ENCODE measurements around the gene PDE4D.

DNA sequence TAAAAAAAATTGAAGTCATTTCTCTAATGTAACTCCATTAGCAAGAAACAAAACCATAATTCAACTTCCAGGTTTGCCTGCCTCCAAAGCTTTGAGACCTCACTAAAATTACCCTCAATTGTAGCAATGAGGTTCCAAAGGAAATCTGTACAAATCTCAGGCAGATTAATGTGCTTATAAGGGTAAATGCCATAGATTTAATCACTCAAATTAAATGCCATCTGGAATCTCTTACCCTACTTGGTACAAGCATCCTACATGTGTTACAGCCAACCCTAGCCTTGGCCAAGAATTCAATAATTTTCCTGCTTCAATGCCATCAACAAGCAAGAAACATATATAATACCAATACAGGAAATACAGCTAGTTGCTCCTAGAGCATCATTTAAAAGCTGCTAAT, 857.8 kb downstream of the PDE4D start:
- TF ChIP-seq, protein P1, sequence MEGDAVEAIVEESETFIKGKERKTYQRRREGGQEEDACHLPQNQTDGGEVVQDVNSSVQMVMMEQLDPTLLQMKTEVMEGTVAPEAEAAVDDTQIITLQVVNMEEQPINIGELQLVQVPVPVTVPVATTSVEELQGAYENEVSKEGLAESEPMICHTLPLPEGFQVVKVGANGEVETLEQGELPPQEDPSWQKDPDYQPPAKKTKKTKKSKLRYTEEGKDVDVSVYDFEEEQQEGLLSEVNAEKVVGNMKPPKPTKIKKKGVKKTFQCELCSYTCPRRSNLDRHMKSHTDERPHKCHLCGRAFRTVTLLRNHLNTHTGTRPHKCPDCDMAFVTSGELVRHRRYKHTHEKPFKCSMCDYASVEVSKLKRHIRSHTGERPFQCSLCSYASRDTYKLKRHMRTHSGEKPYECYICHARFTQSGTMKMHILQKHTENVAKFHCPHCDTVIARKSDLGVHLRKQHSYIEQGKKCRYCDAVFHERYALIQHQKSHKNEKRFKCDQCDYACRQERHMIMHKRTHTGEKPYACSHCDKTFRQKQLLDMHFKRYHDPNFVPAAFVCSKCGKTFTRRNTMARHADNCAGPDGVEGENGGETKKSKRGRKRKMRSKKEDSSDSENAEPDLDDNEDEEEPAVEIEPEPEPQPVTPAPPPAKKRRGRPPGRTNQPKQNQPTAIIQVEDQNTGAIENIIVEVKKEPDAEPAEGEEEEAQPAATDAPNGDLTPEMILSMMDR (IDR thresholded peaks at IDR 0.05), result no peak
- no peak for TF ChIP-seq POLR2A (IDR thresholded peaks at IDR 0.05)
